Bronchial epithelial cell (primary cell): ENCODE results near the gene TANK. TPM values are rescaled to one million over a fixed set of nuclear protein-coding genes. Genes with fewer than 3 reads are reported as not detected.
"Not testable (repeated sequence)": the region's sequence is repeated elsewhere in the genome, so short reads cannot be mapped to it uniquely, and the experiment has no call there.

Experiments
- DNase-seq: peaks from one replicate; pipeline ENCODE4 v3.0.0-alpha.2; 2010; ENCODE audit warnings: low read depth
- FAIRE-seq: peaks from 2 replicates; lab custom pipeline; 2011; peaks lifted over from hg19 to GRCh38; lab: Jason Lieb, UNC
- H3K27me3 ChIP-seq: 2 replicates; pipeline ENCODE4 v1.5.1; 2011; ENCODE audit warnings: low read length; ENCODE audit not compliant: control insufficient read depth, insufficient read depth
- H3K36me3 ChIP-seq: 2 replicates; pipeline ENCODE4 v1.5.1; 2011; ENCODE audit warnings: low read length; ENCODE audit not compliant: control insufficient read depth, insufficient read depth
- H3K4me3 ChIP-seq: 2 replicates; pipeline ENCODE4 v1.5.1; 2011; ENCODE audit warnings: mild to moderate bottlenecking, low read depth, low read length, control low read depth
- CTCF ChIP-seq: IDR thresholded peaks from 2 replicates; pipeline ENCODE4 v1.5.1; 2011; ENCODE audit warnings: mild to moderate bottlenecking, moderate library complexity, low read length, control low read depth, inconsistent platforms; ENCODE audit not compliant: insufficient read depth, severe bottlenecking
- total RNA-seq: library from RNA; depleted of rRNA; stranded (reverse); fragments of >200 nt; gene quantifications from 2 replicates; pipeline ENCODE4 v1.2.1, GENCODE V29; 2014

The TANK gene
- total RNA-seq, 1 donor from 2014 or later, result 43.2 TPM

- not testable (repeated sequence) for DNase-seq, H3K4me3 ChIP-seq, H3K36me3 ChIP-seq, H3K27me3 ChIP-seq
- FAIRE-seq, result peak; percentile 47
These were observed 121.5 kb downstream of the TANK start for GRCh38 chr2:161281615-161282310.

GRCh38 chr2:161282311-161282644 lies 122.0 kb downstream of the TANK start:
- not testable (repeated sequence) for H3K27me3 ChIP-seq, DNase-seq, H3K36me3 ChIP-seq, H3K4me3 ChIP-seq
- peak; percentile 95 for FAIRE-seq

GRCh38 chr2:161283926-161284325 lies 123.7 kb downstream of the TANK start:
- TF ChIP-seq CTCF, result no peak
- FAIRE-seq (no peak), DNase-seq (no peak)
- Histone ChIP-seq H3K27me3 (no peaks in the 10 kb centered on the region), H3K36me3 (no peaks in the 10 kb centered on the region), H3K4me3 (no peak overlapping the region)

Other genes starting within 250 kb of the TANK start
- gene PSMD14, start 148.0 kb downstream of the TANK start, total RNA-seq, result 130 and 156 TPM in 2 replicates